ENCODE data around the gene CADM1.

DNA sequence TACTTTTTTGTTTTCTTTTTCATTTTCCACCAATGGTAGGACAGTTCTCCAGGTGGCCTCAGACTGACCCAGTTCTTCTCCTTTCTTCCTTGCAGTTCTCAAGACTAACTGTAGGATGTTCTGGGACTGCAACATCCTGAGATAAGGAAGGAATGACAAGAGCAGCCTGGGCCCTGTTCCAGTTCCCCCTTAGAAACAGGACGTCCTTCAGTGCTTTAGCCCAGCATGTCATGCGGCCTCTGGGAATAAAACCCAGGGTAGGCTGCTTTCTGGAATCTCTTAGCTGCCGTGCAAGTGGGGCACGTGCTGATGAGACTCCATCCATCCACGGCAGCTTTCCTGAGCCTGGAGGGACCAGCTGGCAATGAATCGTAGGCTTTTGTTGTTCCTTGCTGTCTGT, 24.0 kb upstream of the CADM1 start:
- TF ChIP-seq POLR2AphosphoS5 (IDR thresholded peaks at IDR 0.05; ENCODE audit: borderline replicate concordance, low read depth, low read length) (no peak), EZH2 (IDR thresholded peaks at IDR 0.05) (no peak)

Data from SK-N-MC (cell line).